Transverse colon (tissue), 3 donors: ENCODE results near the gene DCP1A.

Experiments used
- POLR2A ChIP-seq: fragments of 450-650 bp; IDR thresholded peaks from one replicate; pipeline ENCODE4 v1.6.1; 2016; ENCODE audit warnings: antibody characterized with exemption, mild to moderate bottlenecking, moderate library complexity
- TF ChIP-seq, protein P1 (sequence below), 5 experiments: fragments of 200-600 bp in 3 of 5; fragments of 450-650 bp in 2 of 5; sonication (generic) in 3 of 5; IDR thresholded peaks; 1 replicate in 2 of 5; 2 replicates in 3 of 5; pipeline ENCODE4 v1.5.1; 2016 to 2017; ENCODE audit warnings: antibody characterized with exemption in 5 of 5, inconsistent platforms in 3 of 5, mild to moderate bottlenecking in 2 of 5, moderate library complexity in 1 of 5

DNA sequence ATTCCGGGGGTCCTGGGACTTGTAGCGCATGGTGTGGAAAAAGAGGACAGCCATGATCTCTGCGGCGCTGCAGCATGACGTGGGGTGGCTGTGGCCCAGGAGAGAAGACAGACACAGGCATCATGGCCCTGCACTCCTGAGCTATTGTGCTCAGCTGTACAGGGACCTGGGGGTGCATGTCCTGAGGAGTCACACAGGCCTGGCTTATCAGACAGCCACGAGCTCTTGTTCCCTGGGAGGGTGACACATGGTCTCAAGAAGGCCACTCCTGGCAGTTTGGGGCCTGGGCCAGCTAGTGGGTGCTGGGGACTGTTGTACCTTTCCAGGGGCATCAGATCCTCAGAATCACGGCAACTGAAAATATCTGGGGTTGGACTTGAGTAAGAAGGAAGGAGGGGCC, 105.2 kb downstream of the DCP1A start:
- no peak for TF ChIP-seq POLR2A
- TF ChIP-seq, protein P1, sequence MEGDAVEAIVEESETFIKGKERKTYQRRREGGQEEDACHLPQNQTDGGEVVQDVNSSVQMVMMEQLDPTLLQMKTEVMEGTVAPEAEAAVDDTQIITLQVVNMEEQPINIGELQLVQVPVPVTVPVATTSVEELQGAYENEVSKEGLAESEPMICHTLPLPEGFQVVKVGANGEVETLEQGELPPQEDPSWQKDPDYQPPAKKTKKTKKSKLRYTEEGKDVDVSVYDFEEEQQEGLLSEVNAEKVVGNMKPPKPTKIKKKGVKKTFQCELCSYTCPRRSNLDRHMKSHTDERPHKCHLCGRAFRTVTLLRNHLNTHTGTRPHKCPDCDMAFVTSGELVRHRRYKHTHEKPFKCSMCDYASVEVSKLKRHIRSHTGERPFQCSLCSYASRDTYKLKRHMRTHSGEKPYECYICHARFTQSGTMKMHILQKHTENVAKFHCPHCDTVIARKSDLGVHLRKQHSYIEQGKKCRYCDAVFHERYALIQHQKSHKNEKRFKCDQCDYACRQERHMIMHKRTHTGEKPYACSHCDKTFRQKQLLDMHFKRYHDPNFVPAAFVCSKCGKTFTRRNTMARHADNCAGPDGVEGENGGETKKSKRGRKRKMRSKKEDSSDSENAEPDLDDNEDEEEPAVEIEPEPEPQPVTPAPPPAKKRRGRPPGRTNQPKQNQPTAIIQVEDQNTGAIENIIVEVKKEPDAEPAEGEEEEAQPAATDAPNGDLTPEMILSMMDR (IDR thresholded peaks at IDR 0.05) = no peak
